Hepatocyte (in vitro differentiated cells): ENCODE data around the gene QRICH1.

ENCODE experiments used
- EZH2phosphoT487 ChIP-seq: fragments of 200-600 bp; sonication (generic); IDR thresholded peaks from one replicate; pipeline ENCODE4 v1.6.1; 2018; ENCODE audit warnings: antibody characterized with exemption, mild to moderate bottlenecking, low read depth, moderate library complexity; ENCODE audit not compliant: unreplicated experiment, severe bottlenecking
- TF ChIP-seq, protein P1 (sequence below): fragments of 200-600 bp; sonication (generic); IDR thresholded peaks from 2 replicates; pipeline ENCODE4 v1.5.1; 2016; ENCODE audit warnings: antibody characterized with exemption, mild to moderate bottlenecking; ENCODE audit not compliant: poor library complexity

DNA sequence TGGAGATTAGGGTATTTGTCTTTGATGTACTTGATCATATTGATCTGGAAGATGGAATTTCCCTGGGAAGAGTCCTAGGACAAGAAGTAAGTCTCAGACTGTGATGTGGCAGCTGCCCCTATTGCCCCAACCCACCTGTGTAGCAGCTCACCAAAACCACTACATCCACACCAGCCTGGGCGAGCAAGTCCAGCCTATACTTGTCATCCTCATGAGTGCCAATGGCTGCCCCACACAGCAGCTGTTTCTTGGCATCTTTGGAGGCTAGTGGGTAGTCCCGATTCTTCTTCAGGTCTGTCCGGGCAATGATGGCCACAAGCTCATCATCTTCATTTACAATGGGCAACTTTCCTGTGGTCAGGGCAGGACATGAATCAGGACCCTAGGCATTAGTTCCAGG, 67.3 kb downstream of the QRICH1 start:
- TF ChIP-seq, protein P1, sequence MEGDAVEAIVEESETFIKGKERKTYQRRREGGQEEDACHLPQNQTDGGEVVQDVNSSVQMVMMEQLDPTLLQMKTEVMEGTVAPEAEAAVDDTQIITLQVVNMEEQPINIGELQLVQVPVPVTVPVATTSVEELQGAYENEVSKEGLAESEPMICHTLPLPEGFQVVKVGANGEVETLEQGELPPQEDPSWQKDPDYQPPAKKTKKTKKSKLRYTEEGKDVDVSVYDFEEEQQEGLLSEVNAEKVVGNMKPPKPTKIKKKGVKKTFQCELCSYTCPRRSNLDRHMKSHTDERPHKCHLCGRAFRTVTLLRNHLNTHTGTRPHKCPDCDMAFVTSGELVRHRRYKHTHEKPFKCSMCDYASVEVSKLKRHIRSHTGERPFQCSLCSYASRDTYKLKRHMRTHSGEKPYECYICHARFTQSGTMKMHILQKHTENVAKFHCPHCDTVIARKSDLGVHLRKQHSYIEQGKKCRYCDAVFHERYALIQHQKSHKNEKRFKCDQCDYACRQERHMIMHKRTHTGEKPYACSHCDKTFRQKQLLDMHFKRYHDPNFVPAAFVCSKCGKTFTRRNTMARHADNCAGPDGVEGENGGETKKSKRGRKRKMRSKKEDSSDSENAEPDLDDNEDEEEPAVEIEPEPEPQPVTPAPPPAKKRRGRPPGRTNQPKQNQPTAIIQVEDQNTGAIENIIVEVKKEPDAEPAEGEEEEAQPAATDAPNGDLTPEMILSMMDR, result no peak
- TF ChIP-seq EZH2phosphoT487, result no peak
